HG03439 (cell line): ENCODE results near the gene SFRP5.

ENCODE experiments used
- ATAC-seq: cut with Tn5 transposase; IDR thresholded peaks from one replicate; pipeline ENCODE4 v1.9.1; 2021; ENCODE audit warnings: mild to moderate bottlenecking, moderate library complexity; ENCODE audit not compliant: unreplicated experiment

The SFRP5 gene

GRCh38 chr10:97771913-97772823 is at the start of gene SFRP5:
SFRP5 (minus strand) TSS chr10:97771999; CDS start chr10:97771833, 166 bp downstream.
- no peak for ATAC-seq

DNA sequence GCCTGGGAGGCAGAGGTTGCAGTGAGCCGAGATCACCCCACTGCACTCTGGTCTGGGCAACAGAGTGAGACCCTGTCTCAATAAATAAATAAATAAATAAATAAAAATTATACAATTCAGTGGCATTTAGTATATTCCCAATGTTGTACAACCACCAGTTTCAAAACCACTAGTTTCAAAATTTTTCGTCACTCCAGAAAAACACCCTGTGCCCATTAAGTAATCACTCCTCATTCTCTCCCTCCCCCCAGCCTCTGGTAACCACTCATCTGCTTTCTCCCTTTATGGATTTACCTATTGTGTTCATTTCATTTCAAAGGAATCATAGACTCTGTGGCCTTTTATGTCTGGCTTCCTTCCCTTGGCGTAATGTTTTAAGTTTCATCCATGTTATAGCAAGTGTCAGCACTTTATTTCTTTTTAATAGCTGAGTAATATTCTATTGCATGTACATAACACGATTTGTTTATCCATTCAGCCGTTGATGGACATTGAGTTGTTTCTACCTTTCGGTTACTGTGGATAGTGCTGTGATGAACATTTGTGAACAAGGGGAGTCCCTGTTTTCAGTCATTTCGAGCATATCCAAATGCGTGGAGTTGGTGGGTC is 48.4 kb upstream of the SFRP5 start:
- ATAC-seq = no peak

DNA sequence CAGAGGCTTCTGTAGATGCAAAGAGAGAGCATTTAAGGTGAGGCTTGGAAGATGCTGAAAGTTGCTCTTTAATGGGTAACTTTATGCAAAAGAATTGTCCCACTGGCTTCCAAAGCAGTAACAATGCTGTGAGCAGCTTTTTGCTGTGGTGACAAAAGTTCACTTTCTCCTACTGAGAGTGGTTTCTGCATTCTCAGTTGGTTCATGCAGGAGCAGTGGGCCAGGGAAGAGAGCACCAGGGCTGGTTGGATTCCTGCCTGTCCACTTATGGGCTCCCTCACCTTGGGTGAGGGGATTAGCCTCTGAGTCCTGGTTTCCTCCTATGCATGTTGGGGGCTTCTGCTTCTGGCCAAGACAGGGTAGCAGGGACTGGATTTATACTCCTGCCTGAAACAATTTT is 46.8 kb upstream of the SFRP5 start:
- no peak for ATAC-seq

GRCh38 chr10:97816609-97817008 is 44.8 kb upstream of the SFRP5 start:
- no peak for ATAC-seq

GRCh38 chr10:97814996-97815395 is 43.2 kb upstream of the SFRP5 start:
- ATAC-seq = no peak

- no peak for ATAC-seq
Measured at GRCh38 chr10:97813311-97813710, 41.5 kb upstream of the SFRP5 start.

DNA sequence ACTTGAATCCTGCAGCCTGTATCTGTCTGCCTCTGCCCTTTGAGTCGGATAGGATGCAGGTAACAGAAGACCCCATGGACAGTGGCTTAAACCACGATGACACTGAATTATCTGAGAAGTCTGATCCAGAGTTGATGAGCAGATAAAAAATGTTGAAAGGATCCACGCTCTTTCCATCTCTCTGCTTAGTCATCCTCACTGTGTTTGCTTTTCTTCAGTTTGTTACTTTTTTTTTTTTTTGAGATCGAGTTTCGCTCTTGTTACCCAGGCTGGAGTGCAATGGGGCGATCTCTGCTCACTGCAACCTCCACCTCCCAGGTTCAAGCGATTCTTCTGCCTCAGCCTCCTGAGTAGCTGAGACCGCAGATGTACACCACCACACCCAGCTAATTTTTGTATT is 40.9 kb upstream of the SFRP5 start:
- ATAC-seq = no peak

GRCh38 chr10:97811958-97812357 is 40.2 kb upstream of the SFRP5 start:
- no peak for ATAC-seq

GRCh38 chr10:97810446-97810845 is 38.6 kb upstream of the SFRP5 start:
- ATAC-seq = no peak

DNA sequence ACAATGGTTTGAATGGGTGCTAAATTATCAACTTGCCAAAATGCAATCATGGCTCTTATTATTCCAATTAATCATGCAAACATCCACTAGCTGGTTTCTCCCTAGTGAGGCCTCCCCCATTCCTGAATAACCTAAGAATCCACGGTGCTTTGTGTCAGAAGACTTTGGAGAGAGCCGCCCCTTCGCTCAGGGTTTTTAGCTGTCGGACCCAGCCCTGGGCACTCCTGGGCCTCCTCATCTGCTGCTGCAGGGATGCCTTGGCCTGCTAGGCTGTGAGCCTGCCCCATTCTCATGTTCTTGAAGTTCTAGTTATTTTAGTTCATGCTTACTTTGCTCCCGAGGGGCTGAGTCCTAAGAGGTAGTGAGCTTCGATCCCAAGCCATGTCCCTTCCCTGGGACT is 34.1 kb upstream of the SFRP5 start:
- no peak for ATAC-seq

GRCh38 chr10:97805096-97805884 is 33.5 kb upstream of the SFRP5 start:
- ATAC-seq = no peak

DNA sequence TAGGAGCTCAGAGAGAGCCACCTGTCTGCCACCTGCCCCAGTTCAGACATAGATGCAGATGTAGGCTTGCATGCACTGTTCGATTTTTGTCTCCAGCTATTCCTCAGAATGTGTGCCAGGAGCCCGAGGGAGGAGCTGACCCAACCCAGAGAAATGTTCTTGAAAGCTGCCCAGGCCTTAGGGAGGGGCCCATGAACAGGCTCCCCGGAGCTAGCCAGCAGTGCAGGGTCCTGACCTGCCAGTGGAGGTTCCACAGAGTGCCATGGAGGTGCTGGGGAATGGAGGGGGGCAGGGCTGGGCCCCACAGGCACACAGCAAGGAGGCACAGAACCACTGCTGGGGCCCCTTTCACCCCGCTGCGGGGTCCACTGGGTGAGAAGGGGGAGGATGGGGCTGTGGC is 29.6 kb upstream of the SFRP5 start:
- ATAC-seq = no peak

DNA sequence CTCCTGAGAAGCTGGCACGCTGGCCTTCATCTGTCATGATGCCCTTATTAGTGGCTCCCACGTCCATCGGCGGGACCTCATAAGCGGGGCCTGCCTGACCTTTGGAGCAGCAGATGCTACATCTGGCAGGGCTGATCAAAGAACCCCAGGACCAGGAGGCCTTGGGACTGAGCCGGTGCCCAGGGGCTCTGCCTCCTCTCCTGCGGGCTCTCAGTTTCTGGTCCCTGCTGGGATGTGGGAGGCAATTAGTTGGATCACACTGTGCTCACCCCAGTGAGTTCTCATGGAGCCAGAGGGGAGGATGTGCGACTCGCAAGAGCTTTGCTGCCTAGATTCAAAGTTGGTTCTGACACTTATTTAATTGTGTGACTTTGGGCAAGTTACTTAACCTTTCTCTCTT is 28.7 kb upstream of the SFRP5 start:
- ATAC-seq = no peak

GRCh38 chr10:97798958-97799610 is 27.3 kb upstream of the SFRP5 start:
- no peak for ATAC-seq

DNA sequence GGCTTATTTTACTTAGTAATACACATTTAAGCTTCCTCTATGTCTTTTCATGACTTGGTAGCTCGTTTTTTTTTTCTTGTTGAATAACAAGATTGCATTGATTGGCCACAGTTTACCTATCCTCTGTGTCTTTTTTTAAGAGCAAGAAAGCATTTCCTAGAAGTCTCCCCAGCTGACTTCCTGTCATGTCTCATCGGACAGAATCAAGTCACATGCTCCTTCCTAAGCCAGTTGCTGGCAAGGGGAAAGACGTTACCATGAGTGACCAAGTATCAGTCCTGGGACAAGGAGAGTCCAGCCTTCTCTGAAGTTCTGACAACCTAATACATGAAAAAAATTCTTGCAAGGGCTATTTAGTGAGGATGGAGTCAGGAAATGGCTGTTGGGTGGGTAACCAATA is 24.9 kb upstream of the SFRP5 start:
- no peak for ATAC-seq

- no peak for ATAC-seq
Measured at GRCh38 chr10:97795886-97796285, 24.1 kb upstream of the SFRP5 start.

DNA sequence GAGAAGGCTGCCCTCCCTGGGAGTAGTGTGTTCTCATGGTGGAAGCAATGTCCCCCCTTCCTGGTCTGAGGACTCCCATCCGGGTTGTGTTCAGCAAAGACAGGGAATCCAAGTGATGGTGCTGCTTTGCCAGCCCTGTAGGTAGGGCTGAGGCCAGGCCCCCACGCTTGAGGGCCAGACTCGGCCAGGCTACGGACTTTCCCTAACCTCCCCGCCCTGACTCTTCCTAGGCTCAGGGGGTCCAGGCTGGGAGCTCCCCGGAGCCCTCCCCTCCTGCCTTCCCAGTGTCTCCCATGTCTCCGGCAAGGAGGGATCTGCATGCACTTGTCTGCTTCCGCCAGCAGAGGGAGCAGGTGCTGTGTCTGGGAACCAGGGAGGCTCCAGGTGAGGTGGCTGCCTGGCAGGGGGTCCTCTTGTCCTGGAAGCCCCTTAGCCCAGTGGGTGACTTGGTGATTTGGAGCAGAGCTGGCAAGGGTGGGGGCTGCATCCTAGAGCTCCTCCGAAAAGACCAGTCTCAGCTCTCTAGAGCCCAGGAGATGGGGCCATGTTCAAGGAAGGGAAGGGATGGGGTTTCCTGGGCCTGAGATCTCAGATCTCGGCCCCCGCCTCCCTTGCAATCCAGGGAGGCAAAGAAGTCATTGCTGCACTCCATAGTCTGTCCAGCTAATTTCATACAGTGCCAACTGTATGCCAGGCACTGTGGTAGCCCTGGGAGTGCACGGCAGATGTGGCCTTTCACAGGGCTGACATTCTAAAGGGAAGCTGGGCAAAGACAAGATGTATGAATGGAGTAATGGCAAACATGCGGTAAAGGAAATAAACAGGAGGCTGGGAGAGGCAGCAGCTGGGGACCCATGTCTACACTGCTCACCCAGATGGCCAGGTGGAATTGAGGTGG is 20.3 kb upstream of the SFRP5 start:
- ATAC-seq = no peak

- ATAC-seq = no peak
Measured at GRCh38 chr10:97789770-97790397, 18.1 kb upstream of the SFRP5 start.

DNA sequence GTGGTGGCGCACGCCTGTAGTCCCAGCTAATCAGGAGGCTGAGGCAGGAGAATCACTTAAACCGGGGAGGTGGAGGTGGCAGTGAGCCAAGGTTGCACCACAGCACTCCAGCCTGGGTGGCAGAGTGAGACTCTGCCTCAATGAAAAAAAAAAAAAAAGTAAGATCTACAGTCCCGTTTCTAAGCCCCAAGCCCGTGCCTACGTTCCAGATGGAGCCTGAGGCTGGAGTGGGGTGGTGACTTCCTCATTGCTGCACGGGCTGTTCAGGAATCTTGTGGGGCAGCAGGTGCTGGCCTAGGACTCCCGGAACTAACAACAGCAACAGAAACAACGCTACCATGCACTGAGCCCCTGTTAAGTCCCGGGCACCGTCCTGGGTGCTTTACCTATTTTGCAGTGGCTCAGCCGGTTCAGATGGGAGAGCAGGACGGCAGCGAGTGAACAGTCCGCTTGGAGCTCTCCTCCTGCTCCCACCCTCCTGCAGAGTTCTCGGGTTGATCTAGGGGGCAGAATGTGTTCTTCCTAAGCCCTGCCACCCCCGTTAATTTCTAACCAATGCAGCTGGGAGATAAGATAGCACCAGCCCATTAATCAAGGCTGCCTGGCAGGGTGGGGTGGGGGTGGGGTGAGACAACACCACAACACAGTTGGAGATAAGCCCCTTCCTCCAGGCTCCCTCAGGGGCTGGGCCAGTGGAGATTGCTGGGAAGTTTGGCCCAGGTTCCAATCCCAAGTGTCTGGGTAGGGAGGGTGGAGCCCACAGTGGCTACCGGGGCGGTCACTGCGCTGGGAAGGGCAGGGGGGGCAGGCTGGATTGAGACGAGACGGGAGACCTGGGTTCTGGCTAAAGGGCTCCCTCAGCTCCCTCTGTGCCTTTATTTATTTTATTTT is 17.0 kb upstream of the SFRP5 start:
- no peak for ATAC-seq
